Hematopoietic multipotent progenitor cell treated with erythropoietin and hydrocortisone succinate and interleukin-3 and kit ligand, for 15 days (in vitro differentiated cells): ENCODE results near the gene TREX2.
A peak's percentile ranks its signal among the peaks of the same experiment; 100 is the strongest.
"Not testable (repeated sequence)": the region's sequence is repeated elsewhere in the genome, so short reads cannot be mapped to it uniquely, and the experiment has no call there.

Experiments
- DNase-seq: peaks from one replicate; pipeline ENCODE4 v3.0.0-alpha.2; 2015; ENCODE audit warnings: low spot score

The TREX2 gene

DNA sequence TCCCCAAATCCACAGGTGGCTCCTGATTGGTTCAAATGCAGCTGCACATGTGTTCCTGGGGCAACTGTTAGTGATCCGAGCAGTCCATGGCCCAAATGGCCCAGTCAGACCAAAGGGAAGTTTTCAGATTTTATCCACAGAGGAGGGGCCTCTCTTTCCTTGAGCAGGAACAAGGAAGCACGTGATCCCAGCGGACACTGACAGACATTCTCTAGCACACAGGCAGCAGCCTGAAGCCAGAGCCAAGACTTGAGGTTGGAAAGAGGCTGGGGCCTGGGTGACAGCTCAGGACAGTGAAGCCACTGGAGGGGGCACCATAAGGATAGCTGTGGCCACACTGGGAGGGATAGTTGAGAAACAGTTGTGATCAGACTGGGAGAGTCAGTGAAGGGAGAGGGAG lies 38.1 kb downstream of the TREX2 start:
- DNase-seq = no peak

DNA sequence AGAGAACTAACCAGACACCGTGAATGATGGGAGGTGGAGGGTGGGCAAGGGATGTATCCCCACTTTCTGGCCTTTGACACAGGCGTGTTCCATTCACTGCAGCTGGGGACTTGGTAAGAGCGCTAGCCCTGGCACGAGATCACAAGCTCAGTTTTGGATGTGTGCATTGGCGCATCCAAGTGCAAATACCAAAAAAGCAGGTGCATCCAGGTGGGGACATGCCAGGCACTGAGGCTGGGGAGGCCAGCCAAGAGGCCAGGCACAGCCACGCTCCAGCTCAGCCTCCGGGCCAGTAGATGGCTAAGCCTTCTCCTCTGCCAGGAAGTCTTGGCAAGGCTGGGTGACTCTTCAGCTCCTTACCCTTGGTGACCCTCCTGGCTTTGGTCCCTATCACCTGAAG lies 39.0 kb downstream of the TREX2 start:
- DNase-seq = no peak

DNA sequence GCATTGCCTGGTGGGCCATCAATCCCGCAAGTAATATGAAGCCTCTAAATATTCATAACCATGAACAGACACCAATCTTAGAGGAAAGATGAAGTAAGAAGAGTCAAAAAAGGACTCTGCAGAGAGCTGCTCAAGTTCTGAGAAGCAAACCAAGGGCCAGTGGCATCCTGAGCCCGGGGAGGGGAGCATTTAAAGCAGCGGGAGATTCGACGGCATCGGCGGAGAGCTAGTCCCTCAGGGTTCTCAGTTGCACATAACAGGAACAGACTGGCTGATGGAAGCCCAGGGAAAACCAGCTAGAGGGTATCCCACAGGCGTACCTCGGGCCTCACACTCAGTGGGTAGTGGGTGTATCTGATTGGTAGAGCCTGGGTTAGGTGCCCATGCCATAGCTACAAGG lies 39.8 kb downstream of the TREX2 start:
- DNase-seq = no peak

DNA sequence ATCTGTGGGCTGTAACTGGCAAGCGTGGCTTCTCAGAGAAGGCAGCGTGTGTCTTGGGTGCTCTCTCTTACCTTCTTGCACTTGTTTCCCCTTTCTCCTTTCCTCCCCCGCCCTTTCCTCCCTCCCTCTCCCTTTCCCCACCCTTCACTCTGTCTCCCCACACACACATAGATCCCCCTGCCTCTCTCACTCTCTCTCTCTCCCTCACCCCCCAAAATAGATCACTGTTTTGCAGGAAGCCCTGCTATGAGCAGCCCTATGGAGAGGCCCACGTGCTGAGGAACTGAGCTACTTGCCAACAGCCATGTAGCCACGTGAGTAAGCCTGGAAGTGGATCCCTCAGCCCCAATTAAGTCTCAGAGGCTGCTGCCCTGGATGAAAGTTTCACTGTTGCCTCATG lies 40.4 kb downstream of the TREX2 start:
- DNase-seq = no peak

DNA sequence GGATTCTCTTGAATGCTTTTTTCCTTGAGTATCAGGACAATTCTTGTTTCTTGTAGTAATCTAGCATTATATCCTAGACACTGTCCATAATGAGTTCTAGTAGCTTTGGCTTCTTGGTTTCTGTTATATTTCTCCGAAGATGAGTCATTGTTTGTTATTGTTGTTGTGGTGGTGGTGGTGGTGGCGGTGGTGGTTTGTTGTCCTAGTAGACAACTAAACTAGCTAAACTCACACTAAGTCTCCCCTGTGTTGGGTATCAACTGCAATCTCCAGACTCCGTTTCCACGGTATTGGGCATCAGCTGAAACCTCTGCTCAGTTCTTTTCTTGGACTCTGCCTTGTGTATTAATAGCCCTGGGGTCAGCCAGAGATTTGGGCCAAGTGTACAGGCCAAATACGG lies 41.5 kb downstream of the TREX2 start:
- not testable (repeated sequence) for DNase-seq

DNA sequence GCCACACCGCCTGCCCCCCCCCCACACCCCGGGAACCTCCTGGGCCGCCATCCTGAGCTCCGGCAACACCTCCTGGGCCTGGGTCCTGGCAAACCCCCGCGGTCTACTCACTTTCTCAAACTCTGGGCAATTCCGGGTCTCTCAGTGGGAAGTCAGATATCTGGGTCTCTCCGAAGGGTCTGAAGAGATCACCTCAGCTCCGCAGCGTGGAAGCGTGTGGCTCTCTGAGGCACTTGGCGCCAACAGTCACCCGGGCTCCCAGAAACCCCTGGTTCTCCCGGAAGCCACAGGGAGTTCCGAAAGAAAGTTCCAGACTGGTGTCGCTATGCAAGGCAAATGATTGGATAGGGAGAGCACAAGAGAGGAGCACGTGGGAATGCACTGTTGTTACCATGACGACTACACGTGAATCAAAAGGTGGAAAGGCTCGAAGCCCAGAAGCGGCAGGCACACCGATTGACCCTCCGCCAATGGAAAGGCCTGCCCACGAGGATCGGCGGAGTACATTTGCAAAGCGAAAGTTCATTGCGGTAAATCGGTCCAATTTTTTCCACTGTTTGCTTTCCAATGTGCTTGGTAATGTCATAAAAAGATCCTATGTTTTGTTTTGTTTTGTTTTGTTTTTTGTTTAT lies 44.6 kb downstream of the TREX2 start, which contains the start of gene PNMA6E:
PNMA6E (minus strand) TSS at position 218 of the 632 bp plus-strand sequence. CDS start 2,501 bp downstream, outside the sequence.
- DNase-seq = no peak

DNA sequence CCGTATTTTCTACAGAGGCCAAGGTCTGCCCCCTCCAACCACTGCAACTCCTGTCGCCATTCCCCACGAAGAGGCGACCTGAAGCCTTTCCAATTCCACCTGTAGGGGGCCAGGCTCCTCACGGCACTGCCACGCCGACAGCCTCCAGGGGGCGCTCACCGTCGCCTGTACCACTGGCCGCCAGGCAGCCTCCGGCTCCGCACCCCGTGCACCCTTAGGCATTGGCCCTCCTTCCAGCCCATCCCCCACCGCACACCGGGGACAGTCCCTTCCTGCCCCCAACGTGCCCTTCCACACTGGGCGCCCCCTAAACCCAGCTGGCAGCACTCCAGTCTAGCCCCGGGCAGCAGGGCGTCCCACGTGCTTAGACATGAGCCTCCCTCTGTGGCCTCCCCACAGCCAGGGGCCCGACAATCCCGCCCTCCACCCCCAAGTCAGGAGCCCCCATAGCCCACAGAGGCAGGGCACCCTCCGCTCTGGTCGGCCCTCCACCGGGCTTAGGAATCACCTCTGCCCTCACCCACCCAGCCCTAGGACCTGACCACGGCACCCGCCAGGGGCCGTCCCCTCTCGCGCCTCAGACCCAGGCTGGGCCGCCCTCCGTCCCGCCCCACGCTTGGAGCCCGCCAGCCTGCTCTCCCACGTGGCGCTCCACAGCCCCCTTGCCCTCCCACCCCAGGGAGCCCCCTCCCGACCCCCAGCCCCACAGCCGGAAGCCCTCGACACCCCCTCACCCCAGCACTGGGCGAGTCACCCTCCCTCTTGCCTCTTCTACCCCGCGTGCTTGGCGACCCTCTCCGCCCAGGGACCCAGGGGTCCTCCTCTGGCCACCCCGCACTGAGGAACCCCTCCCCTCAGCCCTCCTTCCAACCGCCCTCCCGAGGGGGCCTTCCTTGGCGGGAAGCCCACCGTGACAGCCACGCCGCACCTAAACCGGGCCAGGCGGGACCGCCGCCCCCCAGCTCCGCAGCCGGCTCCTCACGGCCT lies 45.4 kb downstream of the TREX2 start:
- DNase-seq = peak; percentile 38

DNA sequence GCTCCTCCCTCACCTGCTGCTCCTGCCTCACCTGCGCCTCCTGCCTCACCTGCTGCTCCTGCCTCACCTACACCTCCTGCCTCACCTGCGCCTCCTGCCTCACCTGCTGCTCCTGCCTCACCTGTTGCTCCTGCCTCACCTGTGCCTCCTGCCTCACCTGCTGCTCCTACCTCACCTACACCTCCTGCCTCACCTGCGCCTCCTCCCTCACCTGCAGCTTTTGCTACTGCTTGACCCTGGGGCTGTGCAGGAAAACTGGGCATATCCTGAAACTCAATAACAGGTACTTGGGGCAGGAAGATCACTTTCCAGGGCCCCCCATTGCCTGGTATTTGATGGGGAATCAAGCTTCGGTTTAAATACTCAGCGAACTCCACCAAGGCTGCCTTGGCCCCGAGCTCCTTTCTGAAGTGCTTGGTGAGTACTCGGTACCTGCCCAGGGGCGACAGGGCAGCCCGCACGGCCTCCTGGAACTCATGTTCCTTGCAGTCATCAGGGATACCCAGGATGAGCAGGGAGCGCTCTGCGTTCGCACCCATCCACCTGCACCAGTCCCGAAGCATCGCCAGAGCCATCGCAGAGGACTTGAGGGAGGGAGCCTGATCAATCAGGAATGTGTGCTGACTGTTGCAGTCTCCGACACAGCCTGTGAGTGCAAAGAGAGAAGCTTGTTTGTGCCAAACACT lies 47.4 kb downstream of the TREX2 start:
- DNase-seq = no peak

DNA sequence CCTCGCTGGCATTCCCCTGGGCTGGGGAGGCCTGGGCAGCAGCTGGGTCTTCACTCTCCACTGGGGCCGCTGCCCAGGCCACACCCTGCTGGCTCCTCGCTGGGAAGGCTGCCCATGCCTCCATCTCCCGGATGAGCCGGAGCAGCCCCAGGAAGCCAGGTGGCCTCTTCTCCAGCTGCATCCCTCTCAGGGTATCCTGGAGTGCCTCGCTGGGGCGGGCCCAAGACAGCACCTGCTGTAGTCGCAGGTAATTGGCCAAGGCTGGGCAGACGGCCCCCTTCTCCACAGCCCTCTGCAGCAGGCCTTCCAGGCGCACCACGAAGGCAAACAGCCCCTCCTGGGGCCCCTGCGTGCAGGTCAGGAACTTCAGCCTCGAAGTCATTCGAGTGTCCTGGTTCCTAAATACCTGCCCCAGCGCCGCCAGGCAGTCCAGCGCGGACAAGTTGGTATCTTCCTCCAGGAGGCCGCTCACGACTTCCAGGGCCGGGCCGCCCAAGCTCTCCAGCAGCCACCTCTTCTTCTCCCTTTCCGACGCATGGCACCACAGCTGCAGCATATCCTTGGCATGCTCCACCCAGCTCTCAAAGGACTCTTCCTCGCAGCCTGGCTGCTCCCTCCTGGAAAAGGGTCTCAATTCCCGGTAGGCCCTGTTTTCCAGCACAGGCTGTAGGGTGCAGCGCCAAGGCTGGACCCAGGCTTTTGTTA lies 48.4 kb downstream of the TREX2 start:
- no peak for DNase-seq

DNA sequence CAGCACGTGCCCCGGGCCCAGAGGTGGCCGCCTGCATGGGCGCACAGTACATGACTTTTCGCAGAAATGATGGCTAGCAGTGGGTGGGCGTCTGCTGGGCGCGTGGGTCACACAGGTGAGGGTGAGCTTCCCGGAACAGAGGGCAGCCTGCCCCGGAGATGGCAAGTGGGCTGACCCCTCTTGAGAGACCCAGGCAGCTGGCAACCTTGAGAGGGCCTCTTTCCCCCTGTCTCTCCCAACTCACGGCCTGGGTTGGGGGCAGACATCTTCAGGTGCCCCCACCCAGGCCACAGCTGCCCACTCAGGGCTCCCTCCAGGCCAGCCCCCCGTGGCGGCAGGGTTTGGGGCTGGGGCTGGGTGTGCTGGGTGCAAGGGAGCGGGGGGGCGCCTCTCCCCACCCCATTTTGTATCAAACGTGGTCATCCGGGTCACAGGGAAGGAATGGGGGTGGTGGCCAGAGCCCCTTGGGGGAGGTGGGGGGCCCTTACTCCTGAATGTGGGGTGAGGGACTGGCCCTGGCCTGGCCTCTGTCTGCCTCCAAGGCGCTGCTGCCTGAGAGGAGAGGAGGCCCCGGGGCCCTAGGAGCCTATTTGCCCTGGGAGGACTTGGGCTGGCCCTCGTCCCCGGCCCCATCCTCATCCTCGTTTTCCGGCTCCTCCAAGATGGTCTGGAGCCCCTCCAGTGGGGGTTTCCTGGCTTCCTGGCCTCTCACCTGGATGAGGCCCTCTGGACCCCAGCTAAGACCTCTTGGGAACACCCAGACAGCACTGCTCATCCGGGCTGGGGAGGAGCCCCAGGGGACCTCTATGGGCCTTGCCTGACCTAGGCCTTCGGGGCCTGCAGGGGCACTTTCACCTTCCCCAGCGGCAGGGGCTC lies 49.3 kb downstream of the TREX2 start:
- DNase-seq = no peak

DNA sequence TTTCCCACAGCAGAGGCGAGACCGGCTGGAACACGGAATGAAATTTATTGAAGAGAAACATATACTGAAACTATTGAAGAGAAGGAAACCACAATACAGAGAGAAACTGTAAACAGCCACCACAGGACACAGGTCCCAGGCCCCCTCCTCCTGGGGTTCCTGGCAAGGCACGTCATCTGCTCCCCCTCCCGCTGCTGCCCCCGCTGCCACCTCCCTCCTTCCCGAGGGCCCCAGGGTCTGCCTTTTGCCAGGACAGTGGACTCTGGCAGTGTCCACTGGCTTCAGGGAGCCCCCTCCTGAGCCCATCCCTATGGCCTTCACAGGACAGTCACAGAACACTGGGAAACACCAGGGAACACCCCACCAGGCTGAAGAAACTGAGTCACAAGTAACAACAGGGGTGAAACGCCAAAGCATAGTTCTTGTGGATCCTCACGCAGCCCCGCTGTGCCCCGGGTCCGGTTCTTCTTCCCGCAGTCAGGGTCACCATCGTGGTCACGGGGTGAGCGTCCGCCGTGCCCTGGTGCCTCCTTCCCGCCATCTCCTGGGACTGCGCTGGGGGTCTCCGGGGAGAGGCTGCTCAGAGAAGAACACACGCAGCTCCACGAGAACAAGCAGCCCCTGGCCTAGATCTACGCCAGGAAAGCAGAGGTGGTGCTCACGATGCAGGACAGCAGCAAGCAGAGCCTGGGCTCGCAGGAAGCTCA lies 50.1 kb downstream of the TREX2 start:
- no peak for DNase-seq

DNA sequence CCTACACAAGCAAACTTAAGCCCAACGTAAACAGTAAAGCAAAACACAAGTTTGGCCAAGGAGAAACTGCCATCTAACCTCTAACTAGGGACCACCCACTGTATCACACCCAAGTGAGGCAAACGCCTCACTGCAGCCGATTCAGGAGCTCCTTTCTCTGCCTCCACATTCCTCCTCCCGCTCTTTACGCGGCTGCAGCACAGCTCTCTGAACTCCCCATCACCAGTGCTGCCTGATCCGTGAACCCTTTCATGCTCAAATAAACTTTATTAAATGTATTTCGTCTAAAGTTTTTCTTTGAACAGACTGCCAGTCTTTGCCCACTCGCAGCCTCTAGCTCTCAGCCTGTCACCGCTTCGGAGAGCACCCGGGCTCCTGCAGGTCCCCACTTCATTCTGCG lies 51.2 kb downstream of the TREX2 start:
- DNase-seq = no peak
